T follicular helper cell (primary cell): ENCODE results near the gene PTRHD1.
"Not testable (repeated sequence)": the region's sequence is repeated elsewhere in the genome, so short reads cannot be mapped to it uniquely, and the experiment has no call there.

Source experiments
- DNase-seq: peaks from one replicate; pipeline ENCODE4 v3.0.0-alpha.2; 2020; ENCODE audit warnings: low read depth

The PTRHD1 gene

DNA sequence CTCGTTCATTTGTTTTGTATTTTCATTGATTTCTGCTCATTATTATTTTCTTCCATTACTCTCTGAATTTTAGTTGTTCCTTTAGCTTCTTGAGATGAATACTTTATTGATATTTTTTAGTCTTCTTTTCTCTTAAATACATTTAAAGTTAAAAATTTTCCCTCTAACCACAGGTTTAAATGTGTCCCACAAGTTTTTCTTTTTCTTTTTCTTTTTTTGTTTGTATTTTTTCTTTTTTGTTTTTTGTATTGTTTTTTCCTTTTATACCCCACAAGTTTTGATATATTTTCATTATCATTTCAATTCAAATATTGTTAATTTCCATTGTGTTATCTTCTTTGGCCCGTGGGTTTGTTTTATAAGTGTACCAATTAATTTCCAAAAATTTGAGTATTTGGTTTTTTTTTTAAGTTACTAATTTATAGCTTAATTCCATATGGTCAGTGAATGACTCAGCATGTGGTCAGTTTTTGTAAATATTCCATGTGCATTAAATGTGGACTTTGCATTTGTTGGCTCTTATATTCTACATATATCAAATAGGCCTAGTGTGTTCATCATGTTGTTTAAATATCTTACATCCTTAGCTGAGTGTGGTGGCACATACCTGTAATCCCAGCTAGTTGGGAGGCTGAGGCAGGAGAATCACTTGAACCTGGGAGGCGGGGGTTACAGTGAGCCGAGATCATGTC lies 16.3 kb upstream of the PTRHD1 start:
- no peak for DNase-seq

DNA sequence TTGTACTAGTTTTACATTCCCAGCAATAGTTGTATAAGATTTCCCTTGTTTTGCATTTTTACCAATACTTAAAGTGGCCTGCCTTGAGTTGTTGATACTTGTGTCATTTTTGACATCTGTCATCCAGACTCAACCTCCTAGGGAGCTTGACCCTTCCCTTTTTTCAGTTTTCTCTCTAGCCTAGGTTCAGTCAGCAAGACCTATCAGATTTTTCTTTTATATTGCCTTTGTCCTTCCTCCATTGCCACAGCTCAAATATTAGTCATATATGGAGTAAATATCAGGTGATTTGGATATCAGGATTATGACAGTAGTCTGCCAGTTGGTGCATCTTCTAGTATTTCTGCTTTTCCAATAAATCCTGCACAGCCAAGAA lies 13.5 kb upstream of the PTRHD1 start:
- no peak for DNase-seq

DNA sequence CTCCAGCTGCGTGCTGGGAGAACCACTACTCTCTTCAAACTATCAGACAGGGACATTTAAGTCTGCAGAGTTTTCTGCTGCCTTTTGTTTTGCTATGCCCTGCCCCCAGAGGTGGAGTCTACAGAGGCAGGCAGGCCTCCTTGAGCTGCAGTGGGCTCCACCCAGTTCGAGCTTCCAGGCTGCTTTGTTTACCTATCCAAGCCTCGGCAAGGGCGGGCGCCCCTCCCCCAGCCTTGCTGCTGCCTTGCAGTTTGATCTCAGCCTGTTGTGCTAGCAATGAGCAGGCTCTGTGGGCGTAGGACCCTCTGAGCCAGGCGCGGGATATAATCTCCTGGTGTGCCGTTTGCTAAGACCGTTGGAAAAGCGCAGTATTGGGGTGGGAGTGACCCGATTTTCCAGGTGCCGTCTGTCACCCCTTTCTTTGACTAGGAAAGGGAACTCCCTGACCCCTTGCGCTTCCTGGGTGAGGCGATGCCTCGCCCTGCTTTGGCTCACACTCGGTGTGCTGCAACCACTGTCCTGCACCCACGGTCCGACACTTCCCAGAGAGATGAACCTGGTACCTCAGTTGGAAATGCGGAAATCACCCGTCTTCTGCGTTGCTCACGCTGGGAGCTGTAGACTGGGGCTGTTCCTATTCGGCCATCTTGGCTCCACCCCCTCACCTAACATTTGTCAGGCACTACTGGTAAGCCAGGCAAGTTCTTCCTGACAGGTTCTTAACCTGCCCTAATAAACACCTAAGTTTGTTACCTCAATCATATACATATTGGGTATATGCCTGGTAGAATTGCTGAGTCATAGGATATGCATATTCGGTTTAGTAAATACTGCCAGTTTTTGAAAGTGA lies 12.8 kb upstream of the PTRHD1 start:
- not testable (repeated sequence) for DNase-seq

DNA sequence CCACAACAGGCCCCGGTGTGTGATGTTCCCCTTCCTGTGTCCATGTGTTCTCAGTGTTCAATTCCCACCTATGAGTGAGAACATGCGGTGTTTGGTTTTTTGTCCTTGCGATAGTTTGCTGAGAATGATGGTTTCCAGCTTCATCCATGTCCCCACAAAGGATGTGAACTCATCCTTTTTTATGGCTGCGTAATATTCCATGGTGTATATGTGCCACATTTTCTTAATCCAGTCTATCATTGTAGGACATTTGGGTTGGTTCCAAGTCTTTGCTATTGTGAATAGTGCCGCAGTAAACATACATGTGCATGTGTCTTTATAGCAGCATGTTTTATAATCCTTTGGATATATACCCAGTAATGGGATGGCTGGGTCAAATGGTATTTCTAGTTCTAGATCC lies 7.3 kb upstream of the PTRHD1 start:
- not testable (repeated sequence) for DNase-seq

DNA sequence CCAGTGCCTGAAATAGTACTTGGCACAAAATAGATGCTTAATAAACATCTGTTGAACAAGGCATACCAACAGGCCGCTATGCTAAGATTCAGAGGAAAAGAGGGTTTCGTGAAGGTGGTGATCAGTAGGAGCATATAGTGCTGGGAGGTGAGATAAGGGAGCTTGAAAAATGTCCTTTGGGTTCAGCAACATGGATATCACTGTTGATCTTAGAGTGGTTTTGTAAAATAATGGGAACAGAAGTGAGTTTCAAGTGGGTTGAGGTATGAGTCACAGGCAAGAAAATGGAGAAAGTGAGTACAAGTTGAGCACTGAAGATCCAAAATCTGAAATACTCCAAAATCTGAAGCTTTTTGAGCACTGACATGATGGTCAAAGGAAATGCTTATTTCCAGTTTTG lies 4.5 kb upstream of the PTRHD1 start:
- no peak for DNase-seq

DNA sequence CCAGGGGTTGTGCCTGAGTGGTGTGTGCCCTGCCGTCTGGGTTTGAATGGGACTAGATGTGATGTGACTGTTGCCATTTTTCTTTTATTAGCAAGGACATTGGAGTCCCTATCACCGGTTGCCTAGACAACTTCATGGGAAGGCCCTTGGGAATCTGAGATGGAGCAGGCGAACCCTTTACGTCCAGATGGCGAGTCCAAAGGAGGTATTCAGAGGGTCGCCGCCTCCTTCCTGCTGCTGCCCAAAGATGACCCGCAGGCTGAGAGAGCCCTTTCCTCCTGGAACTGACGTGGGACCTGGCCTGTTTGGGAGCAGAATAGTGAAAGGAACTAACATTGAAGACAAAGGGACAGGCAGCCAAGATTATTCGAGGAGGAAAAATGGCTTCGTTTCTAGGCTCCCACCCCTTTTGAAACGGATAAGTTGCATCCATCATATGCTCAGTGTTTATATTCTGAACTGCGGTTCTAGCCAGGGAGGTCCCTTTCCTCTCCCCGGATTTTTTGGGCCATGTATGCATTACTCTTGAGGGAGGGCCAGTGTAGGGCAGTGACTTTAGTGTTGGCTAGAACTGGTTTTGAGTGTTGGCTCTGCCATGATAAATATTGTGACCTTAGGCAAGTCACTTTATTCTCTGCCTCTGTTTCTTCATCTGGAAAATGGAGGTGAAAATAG lies 707 bp upstream of the PTRHD1 start:
- DNase-seq = no peak

DNA sequence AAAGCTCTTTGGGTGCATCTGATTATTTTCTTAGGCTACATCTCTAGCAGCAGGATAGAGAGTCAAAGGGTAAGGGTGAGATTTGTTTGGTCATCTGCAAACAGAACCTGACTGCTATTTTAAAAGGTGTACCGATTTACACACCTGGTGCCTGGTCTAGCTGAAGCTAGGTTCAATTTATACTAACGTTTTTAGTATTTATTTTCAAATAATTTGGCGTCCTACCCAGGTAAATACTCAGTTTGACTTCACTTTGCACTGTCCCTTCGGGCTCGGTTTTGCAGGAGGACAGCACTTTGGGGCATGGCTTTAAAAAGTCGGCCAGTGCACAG lies 683 bp downstream of the PTRHD1 start:
- no peak for DNase-seq

DNA sequence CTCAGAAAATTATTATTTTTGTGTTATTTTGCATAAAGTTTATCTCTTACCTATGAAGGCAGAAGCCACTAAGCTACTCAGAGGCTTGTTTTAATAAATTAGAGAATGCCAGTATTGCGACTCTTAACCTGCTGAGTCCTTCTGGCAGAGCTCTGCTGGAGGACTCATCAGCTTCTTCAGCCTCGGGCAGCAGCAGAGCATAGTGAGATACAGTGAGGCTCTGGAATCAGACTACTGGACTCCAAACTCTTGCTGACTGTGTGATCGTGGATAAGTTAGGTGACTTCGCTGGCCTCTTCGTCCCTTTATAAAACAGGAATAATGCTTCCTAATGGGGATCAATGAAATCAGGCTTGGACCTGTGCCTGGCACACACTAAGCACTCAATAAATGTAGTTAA lies 1.7 kb downstream of the PTRHD1 start:
- no peak for DNase-seq

DNA sequence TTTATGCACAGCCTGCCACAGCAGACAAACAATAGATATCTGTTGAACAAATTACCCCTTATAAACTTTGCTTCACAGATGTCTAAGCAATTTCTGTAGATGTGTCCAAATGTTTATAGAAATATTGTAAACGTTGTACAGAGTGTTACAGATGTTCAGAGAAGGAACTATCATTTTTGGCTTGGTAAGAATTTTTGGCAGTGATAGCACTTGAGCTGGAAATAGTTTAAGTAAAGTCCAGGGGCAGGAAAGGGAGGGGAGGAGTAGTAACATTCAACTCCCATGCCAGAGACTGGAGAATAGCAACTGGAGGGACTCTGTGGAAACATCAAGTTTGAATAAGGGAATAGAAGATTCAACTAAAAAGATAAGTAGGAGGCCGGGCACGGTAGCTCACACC lies 4.4 kb downstream of the PTRHD1 start:
- DNase-seq = no peak

DNA sequence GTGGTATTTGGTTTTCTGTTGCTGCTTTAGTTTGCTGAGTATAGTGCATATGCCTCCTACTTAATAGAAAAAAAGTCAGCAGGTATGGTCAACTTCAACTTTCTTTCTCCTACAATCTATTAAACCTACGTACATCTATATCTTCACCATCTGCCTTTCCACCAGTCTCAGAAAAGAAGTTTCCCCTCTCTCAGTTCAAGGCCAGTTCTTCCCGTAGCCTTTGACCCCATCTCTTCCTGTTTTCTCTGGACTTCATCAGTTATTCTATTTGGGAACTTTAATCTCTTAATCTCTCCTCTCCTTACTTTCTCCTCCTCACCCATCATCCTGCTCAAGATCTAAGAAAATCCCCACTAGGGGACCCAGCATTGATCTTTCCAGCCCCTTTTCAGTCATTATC lies 5.7 kb downstream of the PTRHD1 start:
- DNase-seq = no peak

DNA sequence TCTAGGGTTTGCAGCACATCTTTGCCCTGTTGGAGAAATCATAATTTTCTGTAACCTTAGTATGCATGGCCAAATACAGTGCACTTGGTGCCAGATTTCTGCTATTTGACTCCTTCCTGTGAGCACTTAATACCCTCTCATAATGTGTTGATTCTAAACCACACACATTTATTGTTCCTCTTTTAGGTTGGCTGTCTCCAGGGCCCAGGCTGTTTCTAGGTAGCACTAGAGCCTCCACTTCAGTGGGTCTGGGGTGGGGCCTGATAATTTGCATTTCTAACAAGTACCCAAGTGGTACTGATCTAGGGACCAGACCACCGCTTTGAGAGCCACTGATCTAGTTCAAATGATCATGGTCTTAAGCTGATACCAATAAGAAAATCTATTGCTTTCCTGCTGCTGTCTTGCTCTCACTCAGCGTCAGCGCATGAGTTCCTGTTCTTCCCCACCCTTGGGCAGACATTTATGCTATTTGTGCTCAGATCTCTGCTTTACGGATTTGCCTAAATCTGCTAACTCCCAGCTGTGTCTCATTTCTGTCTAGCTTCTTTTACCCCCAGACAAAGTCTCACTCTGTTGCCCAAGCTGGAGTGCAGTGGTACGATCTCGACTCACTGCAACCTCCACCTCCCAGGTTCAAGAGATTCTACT lies 7.4 kb downstream of the PTRHD1 start:
- DNase-seq = no peak

DNA sequence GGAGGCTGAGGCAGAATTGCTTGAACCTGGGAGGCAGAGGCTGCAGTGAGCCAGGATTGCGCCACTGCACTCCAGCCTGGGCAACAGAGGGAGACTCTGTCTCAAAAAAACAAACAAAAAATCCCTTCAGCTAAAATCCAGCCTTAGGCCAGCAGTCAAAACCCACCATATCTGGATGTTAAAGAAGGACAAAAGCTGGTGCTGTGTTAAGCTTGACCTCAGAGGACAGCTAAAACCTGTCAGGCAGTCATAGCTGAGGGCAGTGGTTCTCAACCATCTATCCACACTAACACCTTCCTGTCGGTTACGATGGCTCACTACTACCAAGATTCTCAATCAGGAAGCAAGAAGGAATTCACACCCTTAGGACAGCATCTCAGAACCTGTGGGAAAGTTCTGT lies 9.6 kb downstream of the PTRHD1 start:
- DNase-seq = no peak

DNA sequence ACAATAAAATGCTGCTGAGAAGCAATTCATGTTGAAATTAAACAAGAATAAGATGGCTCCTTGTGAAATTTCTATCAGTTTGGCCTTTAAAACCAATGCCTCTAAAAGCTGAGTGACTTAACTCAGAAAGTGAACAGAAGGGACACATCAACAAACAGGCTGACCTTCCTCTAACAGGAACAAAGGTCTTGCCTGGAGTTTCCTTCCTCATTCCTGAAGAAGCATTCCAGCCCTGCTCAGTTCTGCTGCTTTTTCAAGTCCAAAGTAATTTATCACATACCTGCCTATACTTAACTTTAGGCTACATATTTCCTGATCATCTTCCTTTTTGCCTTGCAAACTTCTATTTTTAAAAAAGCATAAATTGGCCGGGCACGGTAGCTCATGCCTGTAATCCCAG lies 14.1 kb downstream of the PTRHD1 start:
- DNase-seq = no peak

DNA sequence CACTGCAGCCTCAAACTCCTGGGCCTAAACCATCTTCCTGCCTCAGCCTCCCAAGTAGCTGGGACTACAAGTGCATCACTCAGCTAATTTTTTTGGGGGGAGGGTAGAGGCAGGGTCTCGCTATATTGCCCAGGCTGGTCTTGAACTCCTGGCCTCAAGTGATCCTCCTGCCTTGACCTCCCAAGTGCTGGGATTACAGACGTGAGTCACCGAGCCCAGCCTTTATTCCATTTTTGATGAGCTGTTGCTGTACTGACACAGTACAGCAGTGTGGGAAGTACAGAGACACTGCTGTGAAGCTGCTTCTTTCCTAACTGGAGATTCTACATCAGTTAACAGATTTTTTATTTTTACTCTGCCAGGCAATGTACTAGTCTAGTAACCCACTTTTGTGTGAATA lies 18.8 kb downstream of the PTRHD1 start:
- DNase-seq = no peak

DNA sequence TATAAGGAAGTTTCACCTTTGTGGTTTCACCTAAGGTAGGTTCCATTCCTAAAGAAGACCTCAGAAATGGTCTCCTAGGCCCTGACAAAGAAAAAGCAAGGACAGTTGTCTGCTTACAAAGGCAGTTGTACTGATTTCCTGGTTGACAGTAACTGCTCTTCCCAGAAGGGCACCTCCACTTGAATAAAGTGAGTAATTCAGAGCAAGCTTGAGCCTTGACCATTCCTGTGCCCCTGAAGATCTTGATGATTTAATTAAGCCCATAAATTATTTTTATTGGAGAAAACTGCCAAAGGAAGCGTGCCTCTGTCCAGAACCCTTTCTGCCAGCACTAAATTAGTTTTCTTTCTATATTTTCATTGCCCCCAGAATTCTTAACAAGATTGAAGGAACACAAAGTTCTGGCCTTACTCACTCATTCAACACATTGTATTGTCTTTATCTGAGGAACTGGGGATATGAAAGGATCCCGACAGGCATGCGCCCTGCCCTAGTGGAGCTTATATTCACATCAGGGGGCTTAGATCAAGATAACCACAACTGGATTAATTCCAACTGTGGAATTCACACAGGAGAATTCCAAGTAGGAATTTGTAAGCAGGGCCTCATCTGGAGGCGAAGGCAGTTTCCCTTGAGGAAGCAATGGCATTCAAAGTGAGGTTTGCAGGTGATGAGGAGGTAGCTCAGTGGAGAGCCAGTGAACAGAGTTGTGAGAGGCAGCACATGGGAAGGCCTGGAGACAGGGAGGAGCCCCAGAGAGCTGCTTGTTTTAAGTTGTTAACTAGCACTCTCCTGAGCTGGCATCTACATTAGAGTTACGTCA lies 21.2 kb downstream of the PTRHD1 start:
- no peak for DNase-seq

DNA sequence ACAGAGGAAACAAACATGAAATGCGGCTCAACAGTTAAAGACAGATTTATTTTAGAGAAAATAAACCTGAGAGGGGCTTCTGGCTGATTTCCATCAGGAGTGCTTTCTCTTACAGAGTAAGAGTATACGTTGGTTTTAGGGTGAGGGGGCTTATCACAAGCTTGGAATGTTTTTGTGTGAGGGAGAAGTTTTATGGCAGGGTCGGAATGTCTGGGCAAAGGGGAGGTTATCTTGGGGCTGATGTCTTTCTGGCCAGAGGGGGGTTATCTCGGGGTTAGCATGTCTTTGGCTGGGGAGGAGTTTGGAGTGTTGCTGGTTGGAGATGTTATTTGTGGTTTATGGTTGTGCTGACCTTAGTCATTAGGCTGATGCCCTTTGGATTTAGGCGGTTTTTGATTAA lies 22.1 kb downstream of the PTRHD1 start:
- DNase-seq = no peak

DNA sequence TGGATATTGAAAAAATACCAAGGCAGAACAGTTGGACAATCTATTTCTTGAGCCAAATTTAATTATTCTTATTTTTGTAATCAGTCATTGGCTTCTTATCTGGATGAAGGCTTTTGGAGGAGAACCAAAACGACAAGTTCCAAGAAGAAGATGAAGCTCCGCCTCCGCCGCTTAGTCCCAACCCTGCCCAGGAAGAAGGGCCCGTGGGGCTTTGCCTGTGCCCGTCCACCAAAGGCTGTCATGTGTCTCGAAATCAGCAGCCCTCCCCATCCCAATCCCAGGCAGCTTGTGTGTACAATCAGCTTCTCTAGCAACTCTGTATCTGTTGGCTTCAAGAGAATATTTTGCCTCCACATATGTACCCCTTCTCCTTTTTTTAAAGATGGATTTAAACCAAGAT lies 24.6 kb downstream of the PTRHD1 start:
- DNase-seq = no peak

DNA sequence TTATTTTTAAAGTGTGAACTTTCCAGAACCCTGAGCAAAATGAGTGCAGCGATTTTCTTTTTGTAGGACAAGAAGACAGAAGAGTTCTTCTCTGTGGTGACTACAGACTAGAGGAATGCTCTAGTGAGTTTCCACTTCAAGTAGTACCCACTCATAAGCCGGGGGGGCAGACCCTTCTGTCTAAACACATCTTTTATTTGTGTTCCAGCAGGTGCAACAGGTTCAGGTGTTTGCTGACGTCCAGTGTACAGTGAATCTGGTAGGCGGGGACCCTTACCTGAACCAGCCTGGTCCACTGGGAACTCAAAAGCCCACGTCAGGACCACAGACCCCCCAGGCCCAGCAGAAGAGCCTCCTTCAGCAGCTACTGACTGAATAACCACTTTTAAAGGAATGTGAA lies 25.2 kb downstream of the PTRHD1 start:
- no peak for DNase-seq

DNA sequence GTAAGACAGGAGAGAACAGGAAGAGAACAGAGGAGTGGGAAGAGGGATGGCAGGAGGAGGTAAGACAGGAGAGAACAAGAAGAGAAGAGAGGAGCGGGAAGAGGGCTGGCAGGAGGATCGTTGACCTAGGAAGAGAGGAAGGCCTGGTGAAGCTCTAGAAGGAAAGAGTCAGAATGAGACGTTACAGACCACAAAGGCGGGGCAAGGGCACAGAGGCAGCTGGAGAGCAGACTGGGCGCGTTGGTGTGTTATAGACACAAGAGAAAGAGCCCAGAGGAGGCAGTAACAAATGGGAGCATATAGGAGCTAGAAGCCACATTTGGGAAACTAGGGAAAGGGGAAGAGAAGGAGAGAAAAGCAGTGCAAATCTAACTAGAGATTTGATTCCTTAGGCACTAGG lies 26.6 kb downstream of the PTRHD1 start:
- DNase-seq = no peak

DNA sequence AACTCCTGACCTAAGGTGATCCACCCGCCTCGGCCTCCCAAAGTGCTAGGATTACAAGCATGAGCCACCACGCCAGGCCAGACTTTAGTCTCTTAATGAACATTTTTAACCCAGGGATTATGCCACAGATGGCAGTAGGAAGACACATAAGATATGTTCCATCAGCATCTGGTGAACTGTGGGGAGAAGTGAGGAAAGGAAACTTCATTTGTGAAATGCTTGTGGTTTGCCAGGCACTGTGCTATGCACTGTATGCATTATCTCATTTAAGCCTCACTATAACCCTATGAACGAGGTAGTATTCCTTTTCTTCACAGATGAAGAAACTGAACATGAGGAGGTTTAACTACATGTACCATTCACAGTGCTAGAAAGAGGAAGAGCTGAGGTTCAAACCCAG lies 29.3 kb downstream of the PTRHD1 start:
- no peak for DNase-seq

DNA sequence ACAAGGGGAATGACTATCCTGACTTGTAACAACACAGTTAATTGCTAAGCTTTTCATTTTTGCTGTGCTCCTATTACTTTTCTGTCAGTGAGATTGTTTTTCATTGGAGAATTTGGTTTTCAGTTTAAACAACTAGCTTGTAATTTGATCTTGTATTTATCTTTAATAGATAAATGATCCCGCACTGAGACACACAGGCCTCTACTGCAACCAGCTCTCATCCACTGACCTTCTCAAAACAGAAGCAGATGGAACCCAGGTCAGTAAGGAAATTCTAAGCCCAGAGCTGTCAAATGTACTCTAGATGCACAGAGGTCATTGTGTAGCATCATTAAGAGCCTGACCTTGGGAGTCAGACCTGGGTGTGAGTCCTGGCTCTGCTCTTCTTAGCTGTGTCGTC lies 30.7 kb downstream of the PTRHD1 start:
- DNase-seq = no peak

DNA sequence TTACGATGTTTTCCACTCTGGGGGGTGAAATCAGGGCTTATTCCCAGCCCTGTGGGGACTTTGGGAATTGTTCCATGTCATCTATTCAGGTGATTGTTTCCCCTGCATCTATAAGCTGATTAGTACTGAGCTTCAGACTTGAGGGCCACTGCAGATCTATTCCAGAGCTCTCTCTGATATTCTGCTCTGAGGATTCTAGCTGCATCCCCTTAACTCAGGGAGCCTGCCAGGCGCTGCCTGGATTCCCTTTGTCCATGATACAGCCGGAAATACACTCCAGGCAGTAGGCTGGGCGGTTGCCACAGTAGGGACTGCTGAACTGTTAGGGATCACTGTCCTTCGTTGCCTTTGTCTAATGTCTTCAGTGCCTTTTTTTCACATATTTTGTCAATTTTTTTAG lies 31.3 kb downstream of the PTRHD1 start:
- DNase-seq = no peak
